GM08714 (cell line): Measurements from ENCODE around the gene SLC2A4RG.
"Not testable (repeated sequence)": the region's sequence is repeated elsewhere in the genome, so short reads cannot be mapped to it uniquely, and the experiment has no call there.

ENCODE experiments used
- H3K4me3 ChIP-seq: fragments of 200-500 bp; sonication (Bioruptor generic); 2 replicates; pipeline ENCODE4 v1.5.1; 2014; ENCODE audit warnings: mild to moderate bottlenecking, low read length, inconsistent platforms
- ZNF274 ChIP-seq: IDR thresholded peaks from 2 replicates; pipeline ENCODE4 v1.6.1; 2012; ENCODE audit warnings: mild to moderate bottlenecking, low read depth, low read length

The SLC2A4RG gene

GRCh38 chr20:63765082-63765873 is 25.7 kb downstream of the SLC2A4RG start:
- no peak overlapping the region for H3K4me3 ChIP-seq
- no peak for TF ChIP-seq ZNF274

DNA sequence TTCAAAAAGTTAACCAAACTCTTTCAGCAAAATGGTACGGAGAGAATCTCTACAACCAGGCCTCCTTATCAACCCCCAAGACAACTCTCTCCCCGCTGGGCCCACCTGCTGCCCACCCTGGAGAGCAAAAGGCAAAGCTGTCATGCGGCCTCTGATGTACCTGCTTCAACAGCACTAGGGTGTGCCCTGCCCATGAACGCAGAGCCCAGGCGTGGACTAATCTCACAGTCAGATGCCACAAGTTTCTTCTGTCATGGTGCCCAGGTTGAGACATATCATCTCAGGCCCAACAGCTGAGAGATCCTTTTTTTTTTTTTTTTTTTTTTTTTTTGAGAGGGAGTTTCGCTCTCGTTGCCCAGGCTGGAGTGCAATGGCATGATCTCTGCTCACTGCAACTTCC is 26.3 kb downstream of the SLC2A4RG start:
- TF ChIP-seq ZNF274 = no peak

DNA sequence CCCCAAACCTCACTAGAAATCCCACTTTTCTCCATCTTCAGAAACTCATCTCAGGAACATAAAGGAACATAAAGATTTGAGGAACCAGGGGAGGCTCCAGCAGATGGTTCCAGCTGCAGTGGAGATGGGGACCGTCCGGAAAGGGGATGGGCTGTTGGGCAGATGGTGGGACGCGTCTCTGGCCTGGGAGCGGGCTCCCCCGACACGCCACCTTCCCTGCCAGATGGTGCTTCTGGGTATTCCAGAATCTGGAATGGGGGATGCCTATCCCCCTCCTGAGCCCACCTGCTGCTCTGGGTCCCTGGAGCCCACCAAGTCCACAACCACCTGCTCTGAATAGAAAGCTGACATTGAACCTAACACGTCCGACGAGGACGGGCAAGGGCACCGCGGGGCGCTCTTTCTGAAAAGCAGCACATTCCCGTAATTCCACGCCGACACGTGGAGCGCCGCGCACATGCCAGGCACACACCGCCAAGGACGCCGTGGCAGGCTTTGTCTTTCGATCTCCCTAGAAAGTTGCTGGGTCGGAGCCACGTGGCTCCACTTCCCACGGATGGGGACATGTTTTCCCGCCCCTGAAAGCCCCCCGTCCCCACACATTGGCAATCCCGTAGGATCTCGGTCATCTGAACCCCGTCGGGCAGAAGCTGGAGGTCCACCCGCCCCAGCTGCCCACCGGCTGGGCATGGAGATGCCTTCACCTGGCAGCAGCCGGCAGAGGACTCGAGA is 27.3 kb downstream of the SLC2A4RG start:
- no peak overlapping the region for H3K4me3 ChIP-seq
- no peak for TF ChIP-seq ZNF274

More for the DNA sequence above, 26.3 kb downstream of the SLC2A4RG start:
- H3K4me3 ChIP-seq = no peak overlapping the region

- TF ChIP-seq ZNF274 = no peak
Observed at GRCh38 chr20:63767456-63767855, 27.9 kb downstream of the SLC2A4RG start.

GRCh38 chr20:63767886-63768285 is 28.3 kb downstream of the SLC2A4RG start:
- no peak for TF ChIP-seq ZNF274

More at GRCh38 chr20:63767456-63767855, 27.9 kb downstream of the SLC2A4RG start:
- H3K4me3 ChIP-seq = no peak overlapping the region

DNA sequence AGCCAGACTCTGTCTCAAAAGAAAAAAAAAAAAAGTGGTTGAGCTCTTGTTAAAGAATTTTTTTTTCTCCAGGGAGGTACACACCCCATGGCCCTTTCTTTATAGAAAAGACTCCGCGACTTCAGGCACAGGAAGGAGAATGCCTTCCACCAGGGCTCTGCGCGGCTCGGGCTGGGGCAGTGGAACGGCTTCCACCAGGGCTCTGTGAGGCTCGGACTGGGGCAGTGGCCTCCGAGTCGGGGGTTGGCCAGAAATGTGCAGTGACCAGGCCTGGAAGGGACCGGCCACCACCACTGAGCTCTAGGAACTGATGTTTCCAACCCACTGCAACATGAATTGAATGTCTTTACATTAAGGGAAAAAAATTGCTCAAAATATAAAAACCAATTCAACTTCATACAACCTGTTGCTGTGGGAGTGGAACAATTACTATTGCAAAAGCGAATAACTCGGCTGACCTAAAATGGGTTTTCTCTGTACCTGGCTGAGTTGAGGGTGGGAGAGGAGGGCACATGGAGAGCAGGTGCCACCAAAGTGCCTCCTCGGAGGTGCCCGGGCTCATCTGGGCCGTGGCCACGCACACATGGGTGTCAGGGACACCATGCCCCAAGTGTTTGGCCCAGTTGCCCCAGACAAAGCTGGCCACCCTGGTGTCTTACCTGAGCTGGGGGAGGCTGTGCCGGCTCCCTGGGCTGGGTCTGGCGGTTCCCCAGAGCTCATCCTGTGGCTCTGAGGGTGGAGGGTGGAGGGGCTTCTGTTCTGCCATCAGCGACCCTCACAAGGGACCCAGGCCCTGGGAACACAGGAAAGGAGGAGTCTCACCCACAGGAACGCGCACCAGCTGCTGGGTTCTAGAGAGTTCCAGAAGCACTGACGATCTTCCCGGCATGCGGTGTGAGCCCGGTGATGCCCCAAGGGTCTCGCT is 29.3 kb downstream of the SLC2A4RG start:
- no peak overlapping the region for H3K4me3 ChIP-seq
- no peak for TF ChIP-seq ZNF274

More at GRCh38 chr20:63767886-63768285, 28.3 kb downstream of the SLC2A4RG start:
- H3K4me3 ChIP-seq = no peak overlapping the region

GRCh38 chr20:63769891-63770474 is 30.4 kb downstream of the SLC2A4RG start:
- no peak overlapping the region for H3K4me3 ChIP-seq
- TF ChIP-seq ZNF274 = no peak

DNA sequence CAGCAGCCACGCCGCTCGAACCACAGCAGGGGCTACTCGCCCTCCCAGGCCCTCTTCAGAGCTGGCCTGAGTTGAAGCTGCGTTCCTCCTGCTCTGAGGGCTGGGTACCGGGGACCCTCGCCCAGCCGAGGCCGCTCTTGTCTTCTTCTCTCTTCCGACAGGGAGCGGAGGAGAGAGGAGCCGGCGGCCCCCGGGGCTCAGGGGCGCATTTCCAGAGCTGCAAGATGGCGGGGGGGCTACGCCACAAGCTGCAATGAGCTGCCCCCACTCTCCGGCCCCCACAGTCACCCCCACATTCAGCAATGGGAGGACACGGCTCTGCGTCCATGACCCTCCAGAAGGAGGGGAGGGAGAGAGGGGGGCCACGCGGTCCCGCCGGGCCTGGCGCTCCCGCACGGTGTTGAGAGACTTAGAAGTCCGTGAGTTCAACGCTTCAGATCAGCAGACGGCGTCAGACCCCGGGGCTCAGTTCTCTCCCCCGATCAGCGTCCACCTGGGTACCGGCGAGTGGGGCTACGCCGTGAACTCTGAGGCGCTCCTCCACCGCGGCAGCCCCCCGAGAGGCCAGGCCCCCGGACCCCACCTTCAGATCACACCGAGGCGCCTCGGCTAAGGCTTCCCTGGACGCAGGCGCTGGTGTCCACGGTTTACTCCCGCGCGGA is 31.6 kb downstream of the SLC2A4RG start:
- H3K4me3 ChIP-seq = no peak overlapping the region
- TF ChIP-seq ZNF274 = no peak

- H3K4me3 ChIP-seq = no peak overlapping the region
- no peak for TF ChIP-seq ZNF274
Observed at GRCh38 chr20:63772781-63773518, 33.4 kb downstream of the SLC2A4RG start.

GRCh38 chr20:63773571-63774241 is 34.1 kb downstream of the SLC2A4RG start:
- no peak overlapping the region for H3K4me3 ChIP-seq
- TF ChIP-seq ZNF274 = no peak

DNA sequence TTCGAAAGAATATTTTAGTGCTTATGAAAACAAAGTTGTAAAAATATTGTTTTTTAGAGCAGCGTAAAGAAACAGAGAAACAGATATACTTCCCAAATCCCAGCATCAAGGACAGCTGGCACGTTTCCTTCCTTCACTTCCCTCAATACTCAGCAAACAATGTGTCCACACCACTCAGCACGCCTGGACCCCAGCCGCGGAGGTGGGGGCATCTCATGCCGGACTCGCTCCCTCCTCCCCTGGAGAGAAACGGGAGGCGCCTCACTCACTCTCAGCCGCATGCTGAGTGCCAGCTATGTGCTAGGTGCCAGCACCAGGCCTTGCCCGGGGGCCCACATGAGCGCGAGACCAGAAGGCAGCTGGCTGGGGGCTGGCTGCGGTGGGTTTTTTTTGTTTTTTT is 34.7 kb downstream of the SLC2A4RG start:
- H3K4me3 ChIP-seq = no peak overlapping the region
- no peak for TF ChIP-seq ZNF274

GRCh38 chr20:63775096-63775978 is 35.8 kb downstream of the SLC2A4RG start:
- TF ChIP-seq ZNF274 = no peak
- H3K4me3 ChIP-seq = no peak overlapping the region

- H3K4me3 ChIP-seq = not testable (repeated sequence)
Observed at GRCh38 chr20:63776875-63777274, 37.3 kb downstream of the SLC2A4RG start.
